Measurements from ENCODE around the gene SPTBN1.

The SPTBN1 gene

GRCh38 chr2:54653572-54654204 is 197.6 kb downstream of the SPTBN1 start:
- no peak for DNase-seq (ENCODE audit: low read depth)

GRCh38 chr2:54655046-54655809 is 199.1 kb downstream of the SPTBN1 start:
- no peak for DNase-seq (ENCODE audit: low read depth)

GRCh38 chr2:54656863-54657262 is 200.7 kb downstream of the SPTBN1 start:
- no peak for DNase-seq (ENCODE audit: low read depth)

GRCh38 chr2:54657664-54658083 is 201.5 kb downstream of the SPTBN1 start:
- no peak for DNase-seq (ENCODE audit: low read depth)

- peak; percentile 31 for DNase-seq (ENCODE audit: low read depth)
These were observed 202.5 kb downstream of the SPTBN1 start for GRCh38 chr2:54658564-54659071.

GRCh38 chr2:54659527-54659926 is 203.4 kb downstream of the SPTBN1 start:
- no peak for DNase-seq (ENCODE audit: low read depth)

- no peak for DNase-seq (ENCODE audit: low read depth)
These were observed 204.6 kb downstream of the SPTBN1 start for GRCh38 chr2:54660752-54661151.

GRCh38 chr2:54663424-54664030 is 207.4 kb downstream of the SPTBN1 start:
- DNase-seq (ENCODE audit: low read depth): no peak

GRCh38 chr2:54664238-54664786 is 208.2 kb downstream of the SPTBN1 start:
- DNase-seq (ENCODE audit: low read depth): no peak

GRCh38 chr2:54665436-54665856 is 209.3 kb downstream of the SPTBN1 start:
- DNase-seq (ENCODE audit: low read depth): no peak

- DNase-seq (ENCODE audit: low read depth): peak; percentile 74
These were observed 210.1 kb downstream of the SPTBN1 start for GRCh38 chr2:54666131-54666633.

GRCh38 chr2:54666634-54667265 is 210.6 kb downstream of the SPTBN1 start:
- no peak for DNase-seq (ENCODE audit: low read depth)

- DNase-seq (ENCODE audit: low read depth): no peak
These were observed 211.1 kb downstream of the SPTBN1 start for GRCh38 chr2:54667266-54667639.

- no peak for DNase-seq (ENCODE audit: low read depth)
These were observed 211.9 kb downstream of the SPTBN1 start for GRCh38 chr2:54667726-54668650.

- no peak for DNase-seq (ENCODE audit: low read depth)
These were observed 212.6 kb downstream of the SPTBN1 start for GRCh38 chr2:54668711-54669110.

- DNase-seq (ENCODE audit: low read depth): peak; percentile 60
These were observed 213.8 kb downstream of the SPTBN1 start for GRCh38 chr2:54669677-54670484.

GRCh38 chr2:54670485-54671009 is 214.4 kb downstream of the SPTBN1 start:
- no peak for DNase-seq (ENCODE audit: low read depth)

- DNase-seq (ENCODE audit: low read depth): no peak
These were observed 214.9 kb downstream of the SPTBN1 start for GRCh38 chr2:54671010-54671409.

GRCh38 chr2:54671875-54672589 is 215.9 kb downstream of the SPTBN1 start:
- DNase-seq (ENCODE audit: low read depth): no peak
